Thyroid gland (tissue), 4 donors: ENCODE results near the gene ST6GALNAC3.

Source experiments
- POLR2A ChIP-seq, 2 donors: fragments of 450-650 bp; IDR thresholded peaks; one replicate each; pipeline ENCODE4 v1.6.1; 2017; ENCODE audit warnings: antibody characterized with exemption in 2 of 2, mild to moderate bottlenecking in 2 of 2, moderate library complexity in 1 of 2
- TF ChIP-seq, protein P1 (sequence below), 6 experiments: fragments of 200-600 bp in 3 of 6; fragments of 450-650 bp in 3 of 6; sonication (generic) in 3 of 6; IDR thresholded peaks; one replicate each; pipeline ENCODE4 v1.5.1; 2016 to 2019; ENCODE audit warnings: antibody characterized with exemption in 6 of 6, mild to moderate bottlenecking in 2 of 6, inconsistent platforms in 1 of 6, moderate library complexity in 1 of 6

DNA sequence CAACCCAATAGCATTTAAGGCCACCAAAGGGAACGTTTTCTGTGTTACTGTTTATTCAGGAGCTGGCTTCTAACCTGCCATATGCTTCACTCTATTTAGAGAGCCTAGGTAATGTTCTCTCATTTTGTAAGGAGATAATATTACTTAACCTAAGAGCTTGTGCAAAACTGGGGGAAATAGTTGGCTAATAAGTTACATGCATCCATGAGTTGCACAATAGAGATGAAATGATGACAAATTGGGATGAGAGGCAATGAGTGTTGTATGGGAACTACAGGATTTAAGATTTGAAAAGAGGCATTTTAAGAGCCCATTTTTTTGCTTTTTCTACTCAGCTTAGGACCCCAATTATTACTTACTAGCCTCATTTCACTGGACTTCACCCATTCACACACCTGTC, 151.0 kb downstream of the ST6GALNAC3 start:
- TF ChIP-seq POLR2A (IDR thresholded peaks at IDR 0.05), result no peak
- TF ChIP-seq, protein P1, sequence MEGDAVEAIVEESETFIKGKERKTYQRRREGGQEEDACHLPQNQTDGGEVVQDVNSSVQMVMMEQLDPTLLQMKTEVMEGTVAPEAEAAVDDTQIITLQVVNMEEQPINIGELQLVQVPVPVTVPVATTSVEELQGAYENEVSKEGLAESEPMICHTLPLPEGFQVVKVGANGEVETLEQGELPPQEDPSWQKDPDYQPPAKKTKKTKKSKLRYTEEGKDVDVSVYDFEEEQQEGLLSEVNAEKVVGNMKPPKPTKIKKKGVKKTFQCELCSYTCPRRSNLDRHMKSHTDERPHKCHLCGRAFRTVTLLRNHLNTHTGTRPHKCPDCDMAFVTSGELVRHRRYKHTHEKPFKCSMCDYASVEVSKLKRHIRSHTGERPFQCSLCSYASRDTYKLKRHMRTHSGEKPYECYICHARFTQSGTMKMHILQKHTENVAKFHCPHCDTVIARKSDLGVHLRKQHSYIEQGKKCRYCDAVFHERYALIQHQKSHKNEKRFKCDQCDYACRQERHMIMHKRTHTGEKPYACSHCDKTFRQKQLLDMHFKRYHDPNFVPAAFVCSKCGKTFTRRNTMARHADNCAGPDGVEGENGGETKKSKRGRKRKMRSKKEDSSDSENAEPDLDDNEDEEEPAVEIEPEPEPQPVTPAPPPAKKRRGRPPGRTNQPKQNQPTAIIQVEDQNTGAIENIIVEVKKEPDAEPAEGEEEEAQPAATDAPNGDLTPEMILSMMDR (IDR thresholded peaks at IDR 0.05), result no peak
